SJSA1 (cell line): ENCODE results near the gene SEMA7A. TPM values are rescaled to one million over a fixed set of nuclear protein-coding genes. Genes with fewer than 3 reads are reported as not detected.
A peak's percentile ranks its signal among the peaks of the same experiment; 100 is the strongest.
"Not testable (repeated sequence)": the region's sequence is repeated elsewhere in the genome, so short reads cannot be mapped to it uniquely, and the experiment has no call there.

Experiments used
- DNase-seq, 2 experiments: peaks; one replicate each; pipeline ENCODE4 v3.0.0-alpha.2; 2015 to 2020; ENCODE audit warnings: low spot score in 2 of 2, low read depth in 1 of 2
- H3K27ac ChIP-seq: fragments of 250-450 bp; sonication (Bioruptor Pico); 2 replicates; pipeline ENCODE4 v1.5.1; 2020; ENCODE audit warnings: mild to moderate bottlenecking, moderate library complexity
- H3K27me3 ChIP-seq: fragments of 250-450 bp; sonication (Bioruptor Pico); replicated peaks from 2 replicates; pipeline ENCODE4 v1.5.1; 2020; ENCODE audit warnings: mild to moderate bottlenecking, moderate library complexity
- H3K36me3 ChIP-seq: fragments of 250-450 bp; sonication (Bioruptor Pico); 2 replicates; pipeline ENCODE4 v1.5.1; 2020; ENCODE audit warnings: mild to moderate bottlenecking
- H3K4me1 ChIP-seq: fragments of 250-450 bp; sonication (Bioruptor Pico); replicated peaks from 2 replicates; pipeline ENCODE4 v1.6.1; 2021; ENCODE audit warnings: mild to moderate bottlenecking
- H3K4me3 ChIP-seq: fragments of 250-450 bp; sonication (Bioruptor Pico); 2 replicates; pipeline ENCODE4 v1.5.1; 2020; ENCODE audit warnings: mild to moderate bottlenecking
- H3K9me3 ChIP-seq: fragments of 250-450 bp; sonication (Bioruptor Pico); replicated peaks from 2 replicates; pipeline ENCODE4 v1.5.1; 2020; ENCODE audit warnings: mild to moderate bottlenecking
- total RNA-seq: library from RNA; depleted of rRNA; stranded (reverse); fragments of >200 nt; shearing (Covaris generic); gene quantifications from 2 replicates; pipeline ENCODE4 v1.2.3, GENCODE V29; 2014

SEMA7A gene
- total RNA-seq, 1 experiment from 2014 or later, result 5.4 TPM

GRCh38 chr15:74460298-74460697 is 26.5 kb upstream of the SEMA7A start:
- Histone ChIP-seq H3K4me3 (peak overlapping the region; percentile 53), H3K9me3 (no peaks in the 10 kb centered on the region), H3K27me3 (no peaks in the 10 kb centered on the region), H3K27ac (peak overlapping the region; percentile 42; the same call in 1 of the 2 replicates), H3K36me3 (0 out of 2 replicates have a peak, but pooled peaks cover 4% of the 10 kb centered on the region), H3K4me1 (peaks cover 21% of the 10 kb centered on the region)
- DNase-seq, result no peak

- H3K9me3 ChIP-seq, H3K27me3 ChIP-seq, H3K36me3 ChIP-seq, DNase-seq, H3K27ac ChIP-seq, H3K4me3 ChIP-seq: not testable (repeated sequence)
- H3K4me1 ChIP-seq, result peaks cover 21% of the 10 kb centered on the region
These were observed 26.0 kb upstream of the SEMA7A start for GRCh38 chr15:74459798-74460197.

- no peaks in the 10 kb centered on the region for H3K9me3 ChIP-seq
- H3K27me3 ChIP-seq, result no peaks in the 10 kb centered on the region
- no peak overlapping the region for H3K27ac ChIP-seq
- H3K4me3 ChIP-seq, result no peak overlapping the region
- peaks cover 8% of the 10 kb centered on the region for H3K36me3 ChIP-seq
- H3K4me1 ChIP-seq, result peaks cover 21% of the 10 kb centered on the region
- DNase-seq, result no peak
These were observed 24.7 kb upstream of the SEMA7A start for GRCh38 chr15:74458473-74458872.

- not testable (repeated sequence) for H3K27ac ChIP-seq, H3K4me3 ChIP-seq, H3K4me1 ChIP-seq, DNase-seq, H3K27me3 ChIP-seq, H3K9me3 ChIP-seq
- peaks cover 22% of the 10 kb centered on the region for H3K36me3 ChIP-seq
These were observed 23.3 kb upstream of the SEMA7A start for GRCh38 chr15:74457036-74457435.

DNA sequence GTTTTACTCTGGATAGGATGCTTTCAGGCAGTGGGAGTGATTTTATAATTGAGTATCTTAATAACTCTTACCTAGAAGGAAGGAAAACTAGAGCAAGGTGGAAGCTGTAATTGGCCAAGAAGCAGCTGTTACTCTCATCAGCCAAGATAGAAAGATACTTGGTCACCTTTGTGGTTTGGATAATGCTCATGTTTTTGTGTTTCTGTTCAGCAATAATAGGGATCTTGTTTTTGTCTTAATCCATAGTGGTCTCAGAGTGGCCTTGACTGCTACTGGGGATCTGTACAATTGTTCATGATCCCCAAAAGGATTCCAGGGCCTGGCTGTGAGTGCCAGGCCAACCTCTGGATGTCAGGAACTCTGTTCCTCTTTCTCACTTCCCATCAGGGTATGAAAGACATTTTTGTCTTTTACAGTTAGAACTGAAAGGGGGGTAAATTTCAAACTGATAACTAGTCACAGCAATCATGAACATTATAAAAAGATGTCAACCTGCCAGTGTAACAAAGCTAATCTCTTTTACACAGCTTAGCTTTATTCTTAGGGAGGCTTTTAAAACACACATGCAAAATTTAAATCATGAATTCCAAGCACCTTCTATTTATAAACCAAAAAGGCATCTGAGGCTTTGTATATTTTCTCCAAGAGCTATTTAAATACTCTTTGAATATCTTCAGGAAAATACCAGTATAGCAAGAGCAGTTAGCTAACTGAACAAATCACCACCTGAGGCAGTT is 21.2 kb upstream of the SEMA7A start:
- DNase-seq, result no peak
- Histone ChIP-seq H3K4me3 (no peak overlapping the region), H3K27me3 (no peaks in the 10 kb centered on the region), H3K4me1 (no peaks in the 10 kb centered on the region), H3K36me3 (peaks cover 34% of the 10 kb centered on the region), H3K27ac (no peak overlapping the region), H3K9me3 (no peaks in the 10 kb centered on the region)

DNA sequence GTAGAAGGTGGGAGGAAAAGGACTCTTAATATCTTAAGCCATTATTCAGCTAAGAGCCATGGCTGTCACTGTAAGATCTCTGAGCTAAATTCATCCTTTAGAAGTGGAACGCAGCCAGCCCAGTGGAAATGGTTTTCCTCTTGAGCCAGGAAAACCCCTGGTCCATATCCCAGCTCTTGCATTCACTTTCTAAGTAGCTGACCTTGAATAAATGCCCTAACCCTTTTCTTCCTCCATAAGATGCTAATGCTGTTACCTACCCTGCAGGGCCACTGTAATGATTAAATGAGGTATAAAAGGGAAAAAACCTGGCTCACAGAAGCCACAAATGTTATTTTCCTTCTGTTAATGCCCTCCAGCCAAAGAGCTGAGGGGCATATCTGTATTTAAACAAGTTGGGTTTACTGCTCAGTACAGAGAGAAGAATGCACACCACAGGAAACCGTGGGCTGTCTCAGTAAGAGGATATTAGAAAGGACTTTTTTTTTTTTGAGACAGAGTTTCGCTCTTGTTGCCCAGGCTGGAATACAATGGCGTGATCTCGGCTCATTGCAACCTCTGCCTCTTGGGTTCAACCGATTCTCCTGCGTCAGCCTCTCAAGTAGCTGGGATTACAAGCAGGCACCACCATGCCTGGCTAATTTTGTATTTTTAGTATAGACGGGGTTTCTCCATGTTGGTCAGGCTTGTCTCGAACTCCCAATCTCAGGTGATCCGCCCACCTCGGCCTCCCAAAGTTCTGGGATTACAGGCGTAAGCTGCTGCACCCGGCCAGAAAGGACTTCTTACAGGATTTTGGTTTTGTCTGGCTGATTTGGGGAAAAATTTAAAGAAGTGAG is 20.4 kb upstream of the SEMA7A start:
- H3K4me1 ChIP-seq, result no peaks in the 10 kb centered on the region
- H3K36me3 ChIP-seq, result peaks cover 41% of the 10 kb centered on the region
- DNase-seq, result no peak
- H3K27ac ChIP-seq, result no peak overlapping the region
- no peak overlapping the region for H3K4me3 ChIP-seq
- H3K27me3 ChIP-seq, result no peaks in the 10 kb centered on the region
- H3K9me3 ChIP-seq, result no peaks in the 10 kb centered on the region

- Histone ChIP-seq H3K9me3 (no peaks in the 10 kb centered on the region), H3K4me3 (no peak overlapping the region)
These were observed 18.4 kb upstream of the SEMA7A start for GRCh38 chr15:74451861-74452835.

GRCh38 chr15:74451322-74451721 is 17.6 kb upstream of the SEMA7A start:
- no peaks in the 10 kb centered on the region for H3K4me1 ChIP-seq
- no peak overlapping the region for H3K27ac ChIP-seq
- H3K27me3 ChIP-seq, result no peaks in the 10 kb centered on the region
- peaks cover 59% of the 10 kb centered on the region for H3K36me3 ChIP-seq
- H3K9me3 ChIP-seq, result no peaks in the 10 kb centered on the region
- DNase-seq, result no peak
- H3K4me3 ChIP-seq, result no peak overlapping the region

More at GRCh38 chr15:74451861-74452835, 18.4 kb upstream of the SEMA7A start:
- H3K4me1 ChIP-seq, result no peaks in the 10 kb centered on the region
- peaks cover 57% of the 10 kb centered on the region for H3K36me3 ChIP-seq
- no peak overlapping the region for H3K27ac ChIP-seq
- no peak for DNase-seq
- H3K27me3 ChIP-seq, result no peaks in the 10 kb centered on the region

GRCh38 chr15:74449643-74450205 is 16.0 kb upstream of the SEMA7A start:
- Histone ChIP-seq H3K4me3 (no peak overlapping the region), H3K9me3 (no peaks in the 10 kb centered on the region), H3K36me3 (peaks cover 56% of the 10 kb centered on the region), H3K27me3 (no peaks in the 10 kb centered on the region), H3K4me1 (no peaks in the 10 kb centered on the region), H3K27ac (no peak overlapping the region)
- DNase-seq, result no peak

DNA sequence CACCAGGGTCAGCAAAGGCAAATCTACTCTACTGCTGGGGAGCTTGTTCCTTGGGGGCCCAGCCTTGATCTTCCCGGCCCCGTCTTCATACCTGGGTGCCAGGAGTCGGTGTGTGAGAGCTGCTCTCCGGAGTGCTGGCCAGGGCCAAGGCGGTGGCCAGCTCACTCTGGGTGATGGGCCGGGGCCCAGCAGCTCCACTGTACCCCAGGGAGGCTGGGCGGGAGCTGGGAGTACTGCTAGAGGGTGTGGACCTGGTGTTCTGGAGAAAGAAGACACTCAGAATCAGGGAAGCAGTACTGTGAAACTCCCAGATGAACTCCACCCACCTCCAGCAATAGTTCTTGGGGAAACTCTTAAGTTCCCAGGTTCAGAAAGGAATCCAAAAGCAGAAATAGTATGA is 15.3 kb upstream of the SEMA7A start:
- DNase-seq, result no peak
- no peak overlapping the region for H3K27ac ChIP-seq
- no peak overlapping the region for H3K4me3 ChIP-seq
- H3K36me3 ChIP-seq, result peaks cover 56% of the 10 kb centered on the region
- H3K4me1 ChIP-seq, result no peaks in the 10 kb centered on the region
- no peaks in the 10 kb centered on the region for H3K27me3 ChIP-seq
- no peaks in the 10 kb centered on the region for H3K9me3 ChIP-seq

DNA sequence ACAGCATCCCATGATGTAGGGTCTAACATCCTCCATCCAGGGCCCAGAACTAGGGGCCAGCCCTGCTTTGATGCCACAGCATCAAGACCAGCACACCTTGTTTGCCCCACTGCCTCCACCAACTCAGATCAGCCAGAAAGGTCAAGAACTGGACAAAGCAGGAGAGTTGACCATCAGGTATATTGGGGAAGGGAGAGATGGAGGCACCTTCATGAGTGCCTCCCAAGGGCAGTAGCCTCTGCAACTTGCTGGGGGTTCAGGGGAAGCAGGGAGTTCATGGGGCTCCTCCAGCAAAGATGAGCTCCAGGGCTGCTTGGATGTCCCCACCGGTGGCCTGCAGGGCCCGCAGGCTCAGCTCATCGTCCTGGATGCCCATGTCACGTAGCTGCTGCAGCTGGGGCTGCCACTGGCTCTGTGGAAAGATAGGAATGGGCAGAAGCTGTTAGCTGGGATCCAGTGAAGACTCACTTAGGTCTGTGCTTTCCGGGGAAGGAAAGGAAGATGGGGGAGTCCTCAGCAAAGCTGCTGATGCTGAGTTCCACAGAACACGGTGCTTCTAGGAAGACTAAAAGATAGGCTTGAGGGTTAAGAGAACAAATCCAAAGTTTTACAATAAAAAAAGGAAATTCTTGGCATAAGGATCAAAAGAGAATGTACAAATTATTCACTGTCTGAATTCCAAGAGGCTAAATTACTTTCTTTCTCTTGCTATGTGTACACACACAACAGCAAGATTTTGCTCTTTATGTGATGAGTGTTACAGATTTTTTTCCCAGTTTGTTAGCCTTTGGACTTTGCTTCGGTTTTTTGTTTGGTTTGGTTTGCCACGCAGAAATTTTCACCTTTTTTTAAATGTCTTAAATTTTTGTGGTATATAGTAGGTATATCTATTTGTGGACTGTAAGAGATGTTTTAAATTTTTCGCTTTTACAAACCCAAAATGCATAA is 12.3 kb upstream of the SEMA7A start:
- Histone ChIP-seq H3K27me3 (no peaks in the 10 kb centered on the region), H3K4me1 (peaks cover 14% of the 10 kb centered on the region), H3K9me3 (no peaks in the 10 kb centered on the region), H3K4me3 (no peak overlapping the region), H3K27ac (no peak overlapping the region), H3K36me3 (peaks cover 36% of the 10 kb centered on the region)
- no peak for DNase-seq
